GM06990 (cell line): ENCODE measurements around the gene ARTN.
A peak's percentile ranks its signal among the peaks of the same experiment; 100 is the strongest.

Source experiments
- DNase-seq: peaks from one replicate; pipeline ENCODE4 v3.0.0-alpha.2; 2011; ENCODE audit not compliant: insufficient read length; ENCODE audit errors: extremely low read depth
- H3K27me3 ChIP-seq: replicated peaks from 2 replicates; pipeline ENCODE4 v1.6.0; 2011; ENCODE audit warnings: low read length; ENCODE audit not compliant: control insufficient read depth, insufficient read depth
- H3K36me3 ChIP-seq: 2 replicates; pipeline ENCODE4 v1.5.1; 2011; ENCODE audit warnings: low read length; ENCODE audit not compliant: control insufficient read depth, insufficient read depth
- H3K4me3 ChIP-seq: replicated peaks from 2 replicates; pipeline ENCODE4 v1.5.1; 2011; ENCODE audit warnings: low read depth, mild to moderate bottlenecking, control low read depth, low read length
- CTCF ChIP-seq: IDR thresholded peaks from 2 replicates; pipeline ENCODE4 v1.5.1; 2011; ENCODE audit warnings: low read length, control low read depth, mild to moderate bottlenecking, inconsistent platforms; ENCODE audit not compliant: insufficient read depth, poor library complexity, severe bottlenecking

The ARTN gene

GRCh38 chr1:43965316-43965715 is 31.7 kb downstream of the ARTN start:
- no peaks in the 10 kb centered on the region for H3K27me3 ChIP-seq
- H3K36me3 ChIP-seq: peaks cover 20% of the 10 kb centered on the region
- H3K4me3 ChIP-seq: no peak overlapping the region
- DNase-seq: no peak
- TF ChIP-seq CTCF: no peak

- no peak for DNase-seq
- Histone ChIP-seq H3K36me3 (peaks cover 16% of the 10 kb centered on the region), H3K27me3 (no peaks in the 10 kb centered on the region), H3K4me3 (no peak overlapping the region)
- no peak for TF ChIP-seq CTCF
Measured at GRCh38 chr1:43968348-43968948, 34.8 kb downstream of the ARTN start.

- no peaks in the 10 kb centered on the region for H3K27me3 ChIP-seq
- no peak overlapping the region for H3K4me3 ChIP-seq
- TF ChIP-seq CTCF: no peak
- H3K36me3 ChIP-seq: peaks cover 16% of the 10 kb centered on the region
- DNase-seq: no peak
Measured at GRCh38 chr1:43969416-43969745, 35.8 kb downstream of the ARTN start.

DNA sequence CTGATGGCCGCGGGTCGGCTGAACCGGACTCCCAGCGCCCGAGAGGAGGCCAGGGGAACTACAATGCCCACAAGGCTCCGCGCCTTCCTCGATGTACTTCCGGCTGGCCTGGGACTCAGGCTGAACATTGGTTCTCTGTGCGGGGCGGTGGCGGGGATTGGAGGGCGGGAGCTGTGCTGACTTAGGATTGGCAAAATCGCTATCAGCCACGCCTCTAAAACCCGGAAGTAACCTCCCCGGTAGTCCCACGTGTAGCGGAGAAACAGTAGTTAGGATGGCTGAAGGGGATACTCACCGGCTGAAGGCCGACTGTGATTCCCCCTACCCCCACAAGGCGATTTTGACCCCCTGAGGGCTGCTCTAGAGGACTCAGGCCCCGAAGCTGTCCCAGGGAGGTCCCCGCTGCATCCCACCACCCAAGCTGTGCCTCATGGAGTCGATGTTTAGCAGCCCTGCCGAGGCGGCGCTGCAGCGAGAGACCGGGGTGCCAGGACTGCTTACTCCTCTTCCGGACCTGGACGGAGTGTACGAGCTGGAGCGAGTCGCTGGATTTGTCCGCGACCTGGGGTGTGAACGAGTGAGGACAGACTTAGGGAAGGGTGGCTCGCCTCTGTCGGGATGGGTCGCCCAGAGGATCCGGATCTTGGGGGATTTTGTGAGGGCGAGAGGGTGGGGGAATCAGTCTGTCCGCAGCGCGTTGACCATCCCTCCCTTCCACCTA is 36.3 kb downstream of the ARTN start, which contains the start of gene DPH2:
Gene DPH2 (plus strand): TSS at position 265 of the 721 bp plus-strand sequence. CDS start 166 bp downstream, at position 431.
- Histone ChIP-seq H3K36me3 (peaks cover 13% of the 10 kb centered on the region), H3K27me3 (no peaks in the 10 kb centered on the region), H3K4me3 (peak within 1 kb of the TSS; percentile 96)
- DNase-seq: peak; percentile 91
- TF ChIP-seq CTCF: peak; percentile 28

DNA sequence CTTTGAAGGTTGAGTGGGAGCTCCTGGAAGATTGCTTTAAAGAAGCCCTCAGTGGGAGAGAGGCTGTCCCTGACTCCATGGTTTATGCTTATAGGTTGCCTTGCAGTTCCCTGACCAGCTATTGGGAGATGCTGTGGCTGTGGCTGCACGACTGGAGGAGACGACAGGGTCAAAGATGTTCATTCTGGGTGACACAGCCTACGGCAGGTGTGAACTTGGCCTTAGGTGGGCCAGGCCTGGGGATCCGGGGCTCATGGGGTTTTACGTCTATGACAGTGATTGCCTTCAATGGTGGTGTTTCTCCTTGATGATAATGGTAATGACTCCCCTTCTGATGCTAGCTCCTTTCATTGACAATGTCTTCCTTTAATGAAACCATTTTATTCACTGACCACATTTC is 36.9 kb downstream of the ARTN start:
- H3K36me3 ChIP-seq: peaks cover 12% of the 10 kb centered on the region
- DNase-seq: no peak
- H3K27me3 ChIP-seq: no peaks in the 10 kb centered on the region
- no peak for TF ChIP-seq CTCF
- H3K4me3 ChIP-seq: peak overlapping the region; percentile 96
